Esophagus squamous epithelium (tissue), 5 donors: ENCODE results near the gene NAA15. TPM values are rescaled to one million over a fixed set of nuclear protein-coding genes. Genes with fewer than 3 reads are reported as not detected.
"Not testable (repeated sequence)": the region's sequence is repeated elsewhere in the genome, so short reads cannot be mapped to it uniquely, and the experiment has no call there.

ENCODE experiments used
- DNase-seq: peaks from one replicate; lab custom pipeline; 2025; lab: John Stamatoyannopoulos, UW
- H3K27ac ChIP-seq, 4 donors: fragments of 200-600 bp; sonication (generic); one replicate each; pipeline ENCODE4 v1.5.1; 2016 to 2019; ENCODE audit warnings: mild to moderate bottlenecking in 1 of 4
- H3K27me3 ChIP-seq, 4 donors: fragments of 200-600 bp; sonication (generic); 1 replicate in 3 of 4; 2 replicates in 1 of 4; pipeline versions ENCODE4 v1.5.1 to v1.6.0; 2017 to 2021; ENCODE audit warnings: antibody characterized with exemption in 1 of 4
- H3K36me3 ChIP-seq, 3 donors: fragments of 200-600 bp; sonication (generic); one replicate each; pipeline ENCODE4 v1.5.1; 2016 to 2019
- H3K4me1 ChIP-seq, 3 donors: fragments of 200-600 bp; sonication (generic); one replicate each; pipeline ENCODE4 v1.5.1; 2017 to 2019
- H3K4me3 ChIP-seq, 4 donors: fragments of 200-600 bp; sonication (generic); 1 replicate in 3 of 4; 2 replicates in 1 of 4; pipeline ENCODE4 v1.5.1; 2016 to 2019; ENCODE audit warnings: mild to moderate bottlenecking in 2 of 4, moderate library complexity in 1 of 4
- H3K9me3 ChIP-seq, 3 donors: fragments of 200-600 bp; sonication (generic); one replicate each; pipeline ENCODE4 v1.5.1; 2016 to 2019
- POLR2A ChIP-seq, 4 donors: fragments of 450-650 bp; IDR thresholded peaks; one replicate each; pipeline ENCODE4 v1.6.1; 2017; ENCODE audit warnings: antibody characterized with exemption in 4 of 4, mild to moderate bottlenecking in 4 of 4, moderate library complexity in 3 of 4
- WGBS, 2 donors: methylation state at CpG; one replicate each; pipeline ENCODE4 v1.1.5; 2018; 5-methylcytosine and 5-hydroxymethylcytosine counted together
- intact Hi-C: fragments of 100-400 bp; cut with DNase I; formaldehyde crosslinking; loops from one replicate; pipeline ENCODE4 v1.15.0; 2022
- total RNA-seq, 4 donors: library from RNA; depleted of rRNA; stranded (reverse); fragments of >200 nt; gene quantifications; one replicate each; pipeline ENCODE4 v1.1.0, GENCODE V29; 2016
- TF ChIP-seq, protein P1 (sequence below), 6 experiments: fragments of 450-650 bp in 4 of 6; fragments of 200-600 bp in 2 of 6; sonication (generic) in 2 of 6; IDR thresholded peaks; one replicate each; pipeline ENCODE4 v1.5.1; 2016 to 2019; ENCODE audit warnings: antibody characterized with exemption in 6 of 6, mild to moderate bottlenecking in 4 of 6, moderate library complexity in 4 of 6
- donor health status: DM: yes; HTN: yes; CAD: no.

Gene NAA15
- total RNA-seq, 4 donors from 2014 or later = 28.8 to 51.1 (median 38.4) TPM

DNA sequence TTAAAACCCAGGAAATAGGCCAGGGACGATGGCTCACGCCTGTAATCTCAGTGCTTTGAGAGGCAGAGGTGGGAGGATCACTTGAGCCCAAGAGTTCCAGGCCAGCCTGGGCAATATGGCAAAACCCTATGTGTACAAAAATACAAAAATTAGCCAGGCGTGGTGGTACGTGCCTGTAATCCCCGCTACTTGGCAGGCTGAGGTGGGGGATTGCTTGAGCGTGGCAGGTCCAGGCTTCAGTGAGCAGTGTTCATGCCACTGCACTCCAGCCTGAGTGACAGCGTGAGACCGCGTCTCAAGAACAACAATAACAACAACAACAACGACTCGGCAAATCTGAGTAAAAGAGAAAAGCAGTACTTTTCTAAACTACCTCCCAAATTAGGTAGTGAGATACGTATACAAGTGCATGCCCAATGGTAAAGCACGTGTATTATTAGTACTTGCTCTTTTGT, 13.9 kb downstream of the NAA15 start:
- no peak for DNase-seq
- intact Hi-C loops = no loop called here
- Histone ChIP-seq H3K36me3 (no peaks in the 10 kb centered on the region), H3K9me3 (no peaks in the 10 kb centered on the region), H3K27me3 (no peaks in the 10 kb centered on the region), H3K27ac (no peak overlapping the region), H3K4me3 (no peak overlapping the region), H3K4me1 (peaks cover 5 to 45% (median 18%) of the 10 kb centered on the region in 3 donors)
- TF ChIP-seq POLR2A (IDR thresholded peaks at IDR 0.05) = no peak
- TF ChIP-seq, protein P1, sequence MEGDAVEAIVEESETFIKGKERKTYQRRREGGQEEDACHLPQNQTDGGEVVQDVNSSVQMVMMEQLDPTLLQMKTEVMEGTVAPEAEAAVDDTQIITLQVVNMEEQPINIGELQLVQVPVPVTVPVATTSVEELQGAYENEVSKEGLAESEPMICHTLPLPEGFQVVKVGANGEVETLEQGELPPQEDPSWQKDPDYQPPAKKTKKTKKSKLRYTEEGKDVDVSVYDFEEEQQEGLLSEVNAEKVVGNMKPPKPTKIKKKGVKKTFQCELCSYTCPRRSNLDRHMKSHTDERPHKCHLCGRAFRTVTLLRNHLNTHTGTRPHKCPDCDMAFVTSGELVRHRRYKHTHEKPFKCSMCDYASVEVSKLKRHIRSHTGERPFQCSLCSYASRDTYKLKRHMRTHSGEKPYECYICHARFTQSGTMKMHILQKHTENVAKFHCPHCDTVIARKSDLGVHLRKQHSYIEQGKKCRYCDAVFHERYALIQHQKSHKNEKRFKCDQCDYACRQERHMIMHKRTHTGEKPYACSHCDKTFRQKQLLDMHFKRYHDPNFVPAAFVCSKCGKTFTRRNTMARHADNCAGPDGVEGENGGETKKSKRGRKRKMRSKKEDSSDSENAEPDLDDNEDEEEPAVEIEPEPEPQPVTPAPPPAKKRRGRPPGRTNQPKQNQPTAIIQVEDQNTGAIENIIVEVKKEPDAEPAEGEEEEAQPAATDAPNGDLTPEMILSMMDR (IDR thresholded peaks at IDR 0.05) = no peak
- WGBS, 2 donors = 84 to 86% methylated on average over 13 of the region's 13 CpGs

- no peaks in the 10 kb centered on the region for H3K9me3 ChIP-seq
- no peak for DNase-seq
- TF ChIP-seq, protein P1 (IDR thresholded peaks at IDR 0.05) = no peak
- TF ChIP-seq POLR2A (IDR thresholded peaks at IDR 0.05) = no peak
- H3K27ac ChIP-seq = no peak overlapping the region
- H3K4me3 ChIP-seq = no peak overlapping the region
- 89 to 95% methylated on average over 2 of the region's 2 CpGs for WGBS, 2 donors
- no peaks in the 10 kb centered on the region for H3K27me3 ChIP-seq
- H3K36me3 ChIP-seq = no peaks in the 10 kb centered on the region
- peaks cover 2 to 30% (median 16%) of the 10 kb centered on the region in 3 donors for H3K4me1 ChIP-seq
- intact Hi-C loops = no loop called here
Measured at GRCh38 chr4:139316733-139317132, 15.4 kb downstream of the NAA15 start.

- intact Hi-C loops = no loop called here
- H3K27me3 ChIP-seq = no peaks in the 10 kb centered on the region
- no peak for DNase-seq
- peaks cover 0 to 21% (median 7%) of the 10 kb centered on the region in 3 donors for H3K4me1 ChIP-seq
- no peaks in the 10 kb centered on the region for H3K36me3 ChIP-seq
- no peaks in the 10 kb centered on the region for H3K9me3 ChIP-seq
- no peak for TF ChIP-seq POLR2A (IDR thresholded peaks at IDR 0.05)
- TF ChIP-seq, protein P1 (IDR thresholded peaks at IDR 0.05) = no peak
- no peak overlapping the region for H3K4me3 ChIP-seq
- H3K27ac ChIP-seq = no peak overlapping the region
Measured at GRCh38 chr4:139317635-139318034, 16.3 kb downstream of the NAA15 start.

DNA sequence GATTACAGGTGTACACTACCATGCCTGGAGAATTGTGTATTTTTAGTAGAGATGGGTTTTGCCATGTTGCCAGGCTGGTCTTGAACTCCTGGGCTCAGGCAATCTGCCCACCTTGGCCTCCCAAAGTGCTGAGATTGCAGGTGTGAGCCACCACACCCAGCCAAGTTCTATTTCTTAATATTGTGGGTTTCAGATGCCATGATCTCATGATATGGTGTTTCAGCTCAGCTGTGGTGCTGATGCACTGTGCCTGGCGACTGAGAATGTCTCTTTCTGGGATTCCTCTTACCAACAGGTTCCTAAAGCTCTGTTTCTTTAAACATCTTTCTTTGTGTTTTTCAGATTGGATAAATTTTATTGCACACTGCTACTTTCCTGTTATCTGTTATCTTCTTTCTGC, 18.3 kb downstream of the NAA15 start:
- H3K27me3 ChIP-seq = no peaks in the 10 kb centered on the region
- H3K27ac ChIP-seq = no peak overlapping the region
- no peak for DNase-seq
- TF ChIP-seq, protein P1 (IDR thresholded peaks at IDR 0.05) = no peak
- TF ChIP-seq POLR2A (IDR thresholded peaks at IDR 0.05) = no peak
- WGBS, 2 donors = 89 to 94% methylated on average over 1 of the region's 1 CpG
- intact Hi-C loops = no loop called here
- H3K4me1 ChIP-seq = peaks cover 0 to 23% (median 0%) of the 10 kb centered on the region in 3 donors
- H3K36me3 ChIP-seq = no peaks in the 10 kb centered on the region
- H3K9me3 ChIP-seq = no peaks in the 10 kb centered on the region
- no peak overlapping the region for H3K4me3 ChIP-seq

DNA sequence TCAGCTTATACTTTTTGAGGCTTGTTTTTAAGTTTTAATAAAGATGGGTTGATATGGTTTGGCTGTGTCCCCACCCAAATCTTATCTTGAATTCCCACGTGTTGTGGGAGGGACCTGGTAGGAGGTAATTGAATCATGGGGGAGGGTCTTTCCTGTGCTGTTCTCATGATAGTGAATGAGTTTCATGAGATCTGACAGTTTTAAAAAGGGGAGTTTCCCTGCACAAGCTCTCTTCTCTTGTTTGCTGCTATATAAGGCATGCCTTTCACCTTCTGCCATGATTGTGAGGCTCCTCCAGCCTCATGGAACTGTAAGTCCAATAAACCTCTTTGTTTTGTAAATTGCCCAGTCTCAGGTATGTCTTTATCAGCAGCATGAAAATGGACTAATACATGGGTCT, 20.8 kb downstream of the NAA15 start:
- H3K36me3 ChIP-seq, H3K4me3 ChIP-seq, intact Hi-C loops, H3K27ac ChIP-seq, H3K27me3 ChIP-seq, DNase-seq, H3K9me3 ChIP-seq: not testable (repeated sequence)
- H3K4me1 ChIP-seq = peaks cover 0 to 28% (median 0%) of the 10 kb centered on the region in 3 donors
- WGBS, 2 donors = 73 to 91% methylated on average over 1 of the region's 1 CpG

GRCh38 chr4:139322541-139322940, 21.2 kb downstream of the NAA15 start:
- H3K36me3 ChIP-seq, H3K27me3 ChIP-seq, H3K9me3 ChIP-seq, H3K27ac ChIP-seq, H3K4me3 ChIP-seq, DNase-seq, intact Hi-C loops: not testable (repeated sequence)
- 95 to 96% methylated on average over 6 of the region's 6 CpGs for WGBS, 2 donors
- H3K4me1 ChIP-seq = peaks cover 0 to 28% (median 0%) of the 10 kb centered on the region in 3 donors
